Amniotic stem cell (primary cell): ENCODE results near the gene DNAH10.
"Not testable (repeated sequence)": the region's sequence is repeated elsewhere in the genome, so short reads cannot be mapped to it uniquely, and the experiment has no call there.

Experiments
- DNase-seq: peaks from one replicate; lab custom pipeline; 2025; lab: John Stamatoyannopoulos, UW

DNAH10 gene

GRCh38 chr12:123744836-123745235, 17.3 kb upstream of the DNAH10 start:
- DNase-seq, result no peak

- DNase-seq, result no peak
Measured at GRCh38 chr12:123747309-123747708, 14.8 kb upstream of the DNAH10 start.

GRCh38 chr12:123748161-123748560, 13.9 kb upstream of the DNAH10 start:
- no peak for DNase-seq

- no peak for DNase-seq
Measured at GRCh38 chr12:123748661-123749060, 13.4 kb upstream of the DNAH10 start.

- DNase-seq, result no peak
Measured at GRCh38 chr12:123749355-123749754, 12.7 kb upstream of the DNAH10 start.

GRCh38 chr12:123750159-123750656, 11.9 kb upstream of the DNAH10 start:
- DNase-seq, result no peak

- no peak for DNase-seq
Measured at GRCh38 chr12:123752046-123752445, 10.1 kb upstream of the DNAH10 start.

- DNase-seq, result no peak
Measured at GRCh38 chr12:123754041-123754772, 7.9 kb upstream of the DNAH10 start.

- DNase-seq, result no peak
Measured at GRCh38 chr12:123757561-123757960, 4.5 kb upstream of the DNAH10 start.

GRCh38 chr12:123760267-123760938, 1.7 kb upstream of the DNAH10 start:
- DNase-seq, result no peak

- no peak for DNase-seq
Measured at GRCh38 chr12:123762715-123763052, 583 bp downstream of the DNAH10 start.

GRCh38 chr12:123763093-123763492, 992 bp downstream of the DNAH10 start:
- DNase-seq, result no peak

GRCh38 chr12:123764109-123764508, 2.0 kb downstream of the DNAH10 start:
- DNase-seq, result no peak

GRCh38 chr12:123765504-123766035, 3.5 kb downstream of the DNAH10 start:
- no peak for DNase-seq

- no peak for DNase-seq
Measured at GRCh38 chr12:123767613-123768012, 5.5 kb downstream of the DNAH10 start.

- DNase-seq, result no peak
Measured at GRCh38 chr12:123771261-123771660, 9.2 kb downstream of the DNAH10 start.

- DNase-seq, result no peak
Measured at GRCh38 chr12:123772074-123772473, 10.0 kb downstream of the DNAH10 start.

GRCh38 chr12:123773375-123773774, 11.3 kb downstream of the DNAH10 start:
- DNase-seq, result no peak

- DNase-seq, result no peak
Measured at GRCh38 chr12:123779551-123779950, 17.4 kb downstream of the DNAH10 start.

GRCh38 chr12:123782997-123783792, 21.1 kb downstream of the DNAH10 start:
- no peak for DNase-seq

GRCh38 chr12:123787466-123787865, 25.4 kb downstream of the DNAH10 start:
- DNase-seq, result no peak

GRCh38 chr12:123788541-123788940, 26.4 kb downstream of the DNAH10 start:
- no peak for DNase-seq

GRCh38 chr12:123789422-123789821, 27.3 kb downstream of the DNAH10 start:
- not testable (repeated sequence) for DNase-seq
